Tibial nerve (tissue), 4 donors: ENCODE data around the gene NUP62.

Source experiments
- EP300 ChIP-seq, 2 donors: sonication (generic); formaldehyde crosslinking; IDR thresholded peaks; one replicate each; pipeline ENCODE4 v1.6.1; 2017; ENCODE audit warnings: antibody characterized with exemption in 2 of 2, mild to moderate bottlenecking in 1 of 2
- POLR2A ChIP-seq, 2 donors: fragments of 450-650 bp; IDR thresholded peaks; one replicate each; pipeline ENCODE4 v1.6.1; 2017; ENCODE audit warnings: antibody characterized with exemption in 2 of 2, mild to moderate bottlenecking in 2 of 2, moderate library complexity in 2 of 2
- TF ChIP-seq, protein P1 (sequence below), 5 experiments: fragments of 200-600 bp in 3 of 5; fragments of 450-650 bp in 2 of 5; sonication (generic) in 3 of 5; IDR thresholded peaks; one replicate each; pipeline ENCODE4 v1.5.1; 2016 to 2019; ENCODE audit warnings: antibody characterized with exemption in 5 of 5, mild to moderate bottlenecking in 3 of 5, moderate library complexity in 2 of 5

DNA sequence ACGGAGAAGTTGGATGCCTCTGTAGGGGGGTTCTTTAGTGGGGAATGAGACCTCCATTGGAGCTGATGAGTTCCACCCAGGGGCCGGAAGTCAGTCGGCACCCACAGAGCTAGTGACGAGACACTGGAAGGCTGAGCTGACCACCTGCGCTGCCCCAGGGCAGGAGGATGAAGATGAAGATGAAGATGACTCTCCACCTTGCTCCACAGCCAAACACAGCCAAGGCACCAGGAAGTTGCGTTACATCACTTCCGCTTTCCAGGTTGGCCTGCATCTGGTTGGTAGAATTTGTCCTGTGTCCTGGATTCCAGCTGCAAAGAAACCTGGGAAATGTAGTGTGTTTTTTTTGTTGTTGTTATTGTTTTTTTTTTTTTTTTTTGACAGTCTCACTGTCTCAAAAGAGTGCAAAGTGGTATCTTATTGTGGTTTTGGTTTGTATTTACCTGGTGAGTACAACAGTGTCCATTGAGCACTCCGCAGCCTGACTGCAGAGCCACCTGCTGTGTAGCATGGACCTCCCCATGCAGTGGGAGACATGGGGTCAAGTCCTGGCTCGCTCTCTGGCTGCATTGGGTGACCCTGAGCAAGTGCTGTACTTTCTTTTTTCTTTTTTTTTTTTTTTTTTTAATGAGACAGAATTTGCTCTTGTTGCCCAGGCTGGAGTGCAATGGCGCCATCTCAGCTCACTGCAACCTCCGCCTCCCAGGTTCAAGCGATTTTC lies 49.9 kb downstream of the NUP62 start:
- TF ChIP-seq, protein P1, sequence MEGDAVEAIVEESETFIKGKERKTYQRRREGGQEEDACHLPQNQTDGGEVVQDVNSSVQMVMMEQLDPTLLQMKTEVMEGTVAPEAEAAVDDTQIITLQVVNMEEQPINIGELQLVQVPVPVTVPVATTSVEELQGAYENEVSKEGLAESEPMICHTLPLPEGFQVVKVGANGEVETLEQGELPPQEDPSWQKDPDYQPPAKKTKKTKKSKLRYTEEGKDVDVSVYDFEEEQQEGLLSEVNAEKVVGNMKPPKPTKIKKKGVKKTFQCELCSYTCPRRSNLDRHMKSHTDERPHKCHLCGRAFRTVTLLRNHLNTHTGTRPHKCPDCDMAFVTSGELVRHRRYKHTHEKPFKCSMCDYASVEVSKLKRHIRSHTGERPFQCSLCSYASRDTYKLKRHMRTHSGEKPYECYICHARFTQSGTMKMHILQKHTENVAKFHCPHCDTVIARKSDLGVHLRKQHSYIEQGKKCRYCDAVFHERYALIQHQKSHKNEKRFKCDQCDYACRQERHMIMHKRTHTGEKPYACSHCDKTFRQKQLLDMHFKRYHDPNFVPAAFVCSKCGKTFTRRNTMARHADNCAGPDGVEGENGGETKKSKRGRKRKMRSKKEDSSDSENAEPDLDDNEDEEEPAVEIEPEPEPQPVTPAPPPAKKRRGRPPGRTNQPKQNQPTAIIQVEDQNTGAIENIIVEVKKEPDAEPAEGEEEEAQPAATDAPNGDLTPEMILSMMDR (IDR thresholded peaks at IDR 0.05): no peak
- TF ChIP-seq POLR2A (IDR thresholded peaks at IDR 0.05): no peak
- TF ChIP-seq EP300 (IDR thresholded peaks at IDR 0.05): no peak
